Loucy (cell line): Measurements from ENCODE around the gene TNFRSF19.

Source experiments
- H2AFZ ChIP-seq: fragments of 200-600 bp; sonication (generic); 2 replicates; pipeline ENCODE4 v1.6.0; 2016; ENCODE audit warnings: antibody characterized with exemption, mild to moderate bottlenecking, low read length, moderate library complexity
- H3F3A ChIP-seq: fragments of 200-600 bp; 2 replicates; pipeline ENCODE4 v1.6.0; 2016; ENCODE audit warnings: antibody characterized with exemption, low read depth, mild to moderate bottlenecking
- H3K27me3 ChIP-seq: fragments of 200-600 bp; sonication (generic); 2 replicates; pipeline ENCODE4 v1.6.1; 2014; ENCODE audit warnings: low read length, mild to moderate bottlenecking; ENCODE audit not compliant: insufficient read depth, poor library complexity, severe bottlenecking
- H3K36me3 ChIP-seq: fragments of 200-600 bp; sonication (generic); 2 replicates; pipeline ENCODE4 v1.6.1; 2016; ENCODE audit warnings: low read length; ENCODE audit not compliant: insufficient read depth
- H3K4me1 ChIP-seq: fragments of 200-600 bp; sonication (generic); 2 replicates; pipeline ENCODE4 v1.5.1; 2014; ENCODE audit warnings: low read length, mild to moderate bottlenecking; ENCODE audit not compliant: insufficient read depth, poor library complexity, severe bottlenecking
- H3K4me2 ChIP-seq: fragments of 200-600 bp; sonication (generic); 2 replicates; pipeline ENCODE4 v1.6.0; 2014; ENCODE audit warnings: antibody characterized with exemption, low read length, low read depth, mild to moderate bottlenecking; ENCODE audit not compliant: poor library complexity, severe bottlenecking
- H3K4me3 ChIP-seq: fragments of 200-600 bp; sonication (generic); 2 replicates; pipeline ENCODE4 v1.5.1; 2014; ENCODE audit warnings: low read length, mild to moderate bottlenecking, mixed read lengths; ENCODE audit not compliant: poor library complexity, severe bottlenecking
- H3K79me2 ChIP-seq: fragments of 200-600 bp; sonication (generic); 2 replicates; pipeline ENCODE4 v1.6.1; 2014; ENCODE audit warnings: low read length; ENCODE audit not compliant: insufficient read depth
- H3K9ac ChIP-seq: fragments of 200-600 bp; sonication (generic); 2 replicates; pipeline ENCODE4 v1.6.0; 2014; ENCODE audit warnings: mild to moderate bottlenecking, low read depth, low read length, moderate library complexity; ENCODE audit not compliant: poor library complexity, severe bottlenecking
- H3K9me2 ChIP-seq: fragments of 200-600 bp; sonication (generic); replicated peaks from 2 replicates; pipeline ENCODE4 v1.6.1; 2016; ENCODE audit warnings: low read depth, low read length, mixed read lengths
- H3K9me3 ChIP-seq: fragments of 200-600 bp; sonication (generic); 2 replicates; pipeline ENCODE4 v1.6.1; 2014; ENCODE audit warnings: mild to moderate bottlenecking, antibody characterized with exemption, low read length, low read depth; ENCODE audit not compliant: insufficient read depth
- H4K20me1 ChIP-seq: fragments of 200-600 bp; sonication (generic); 2 replicates; pipeline ENCODE4 v1.6.0; 2014; ENCODE audit warnings: antibody characterized with exemption, low read length, mild to moderate bottlenecking; ENCODE audit not compliant: insufficient read depth, poor library complexity, severe bottlenecking
- CTCF ChIP-seq: fragments of 200-600 bp; sonication (generic); conservative IDR thresholded peaks from 2 replicates; pipeline ENCODE4 v1.5.1; 2014; ENCODE audit warnings: mild to moderate bottlenecking, antibody characterized with exemption, low read length
- EZH2phosphoT487 ChIP-seq: fragments of 200-600 bp; IDR thresholded peaks from 2 replicates; pipeline ENCODE4 v1.6.1; 2018; ENCODE audit warnings: antibody characterized with exemption, mild to moderate bottlenecking, moderate library complexity, borderline replicate concordance

Gene TNFRSF19

DNA sequence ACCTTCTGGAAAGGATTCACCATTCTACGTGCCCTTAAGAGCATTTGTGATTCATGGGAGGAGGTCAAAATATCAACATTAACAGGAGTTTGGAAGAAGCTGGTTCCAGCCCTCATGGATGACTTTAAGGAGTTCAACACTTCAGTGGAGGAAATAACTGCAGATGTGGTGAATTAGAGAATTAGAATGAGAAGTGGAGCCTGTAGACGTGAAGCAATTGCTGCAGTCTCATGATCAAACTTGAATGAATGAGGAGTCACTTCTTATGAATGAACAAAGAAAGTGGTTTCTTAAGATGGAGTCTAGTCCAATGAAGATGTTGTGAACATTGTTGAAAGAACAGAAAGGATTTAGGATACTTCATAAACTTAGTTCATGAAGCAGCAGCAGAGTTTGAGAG is 129.1 kb downstream of the TNFRSF19 start:
- no peaks in the 10 kb centered on the region for H3K27me3 ChIP-seq
- no peaks in the 10 kb centered on the region for H3K36me3 ChIP-seq

DNA sequence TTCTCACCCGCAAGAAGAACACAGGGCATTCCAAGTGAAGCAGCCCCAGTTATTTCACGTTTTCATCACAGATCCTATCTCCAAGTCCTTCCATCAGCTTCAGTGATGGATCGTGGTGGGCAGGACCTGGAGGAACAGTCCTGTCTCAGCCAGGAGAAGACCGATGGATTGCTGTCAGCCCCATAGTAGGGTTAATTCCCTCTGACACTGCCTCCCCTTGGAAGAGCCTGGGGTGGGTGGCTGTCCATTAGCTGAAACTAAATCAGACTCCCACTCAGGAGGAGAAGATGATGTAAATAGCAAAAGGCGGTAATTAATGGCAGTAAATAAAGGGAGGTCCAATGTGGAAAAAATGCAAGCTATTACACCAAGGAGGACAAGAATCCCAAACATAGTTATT is 131.0 kb downstream of the TNFRSF19 start:
- Histone ChIP-seq H3F3A (no peaks in the 10 kb centered on the region), H3K9me3 (no peaks in the 10 kb centered on the region), H3K27me3 (no peaks in the 10 kb centered on the region), H3K79me2 (no peaks in the 10 kb centered on the region), H3K9me2 (no peaks in the 10 kb centered on the region), H3K4me3 (no peak overlapping the region), H3K9ac (no peak overlapping the region), H4K20me1 (no peaks in the 10 kb centered on the region), H2AFZ (no peak overlapping the region), H3K4me1 (no peaks in the 10 kb centered on the region), H3K36me3 (no peaks in the 10 kb centered on the region), H3K4me2 (no peak overlapping the region)
- TF ChIP-seq CTCF = no peak
- no peak for TF ChIP-seq EZH2phosphoT487

More for the DNA sequence above, 129.1 kb downstream of the TNFRSF19 start:
- H3F3A ChIP-seq = no peaks in the 10 kb centered on the region
- H2AFZ ChIP-seq = no peak overlapping the region
- no peaks in the 10 kb centered on the region for H4K20me1 ChIP-seq
- H3K9ac ChIP-seq = no peak overlapping the region
- TF ChIP-seq CTCF (no peak), EZH2phosphoT487 (no peak)
- H3K4me2 ChIP-seq = no peak overlapping the region
- no peaks in the 10 kb centered on the region for H3K9me3 ChIP-seq
- no peaks in the 10 kb centered on the region for H3K4me1 ChIP-seq
- H3K79me2 ChIP-seq = no peaks in the 10 kb centered on the region
- no peak overlapping the region for H3K4me3 ChIP-seq
- H3K9me2 ChIP-seq = no peaks in the 10 kb centered on the region

DNA sequence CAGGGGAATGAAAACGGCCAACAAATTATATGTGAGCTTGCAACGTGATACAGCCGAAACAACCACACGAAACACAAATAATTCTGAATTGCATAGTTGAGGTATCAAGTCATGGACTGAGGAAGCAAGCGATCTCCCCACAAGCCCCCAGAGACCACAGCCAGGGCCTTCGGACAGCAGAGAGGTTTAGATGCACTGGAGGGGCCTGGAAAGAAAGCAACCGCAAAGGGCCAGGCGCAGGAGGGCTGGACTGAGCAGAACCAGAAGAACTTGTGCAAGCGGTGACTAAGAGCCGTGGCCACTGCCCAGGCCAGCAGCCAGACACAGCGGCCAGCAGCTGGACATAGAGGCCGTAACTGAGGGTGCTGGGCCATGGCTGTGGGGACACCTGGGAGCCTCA is 131.4 kb downstream of the TNFRSF19 start:
- no peaks in the 10 kb centered on the region for H4K20me1 ChIP-seq
- no peaks in the 10 kb centered on the region for H3F3A ChIP-seq
- TF ChIP-seq CTCF (no peak), EZH2phosphoT487 (no peak)
- no peaks in the 10 kb centered on the region for H3K27me3 ChIP-seq
- H3K36me3 ChIP-seq = no peaks in the 10 kb centered on the region
- no peak overlapping the region for H2AFZ ChIP-seq
- no peaks in the 10 kb centered on the region for H3K9me2 ChIP-seq
- no peak overlapping the region for H3K4me2 ChIP-seq
- H3K9me3 ChIP-seq = no peaks in the 10 kb centered on the region
- no peaks in the 10 kb centered on the region for H3K4me1 ChIP-seq
- no peak overlapping the region for H3K4me3 ChIP-seq
- H3K9ac ChIP-seq = no peak overlapping the region
- no peaks in the 10 kb centered on the region for H3K79me2 ChIP-seq
